Left ventricle myocardium superior (tissue), 1 donor: ENCODE data around the gene XRRA1. TPM values are rescaled to one million over a fixed set of nuclear protein-coding genes. Genes with fewer than 3 reads are reported as not detected.

Experiments
- ATAC-seq: fragments of 200-7000 bp; cut with Tn5 transposase; one replicate; pipeline ENCODE4 v1.9.1; 2020; ENCODE audit warnings: mild to moderate bottlenecking, moderate library complexity
- DNase-seq: peaks from one replicate; pipeline ENCODE4 v3.0.0-alpha.2; 2020
- intact Hi-C: fragments of 100-400 bp; cut with micrococcal nuclease; formaldehyde crosslinking; loops from one replicate; pipeline ENCODE4 v1.11.0; 2022
- total RNA-seq: library from RNA; stranded (reverse); fragmentation: NEBNext Ultra II Directional; extraction: Animal tissue kit (Norgen Biotek cat#: 25700); gene quantifications from one replicate; pipeline ENCODE4 v1.2.1, GENCODE V29; 2021
- donor health status: DM: no; HTN: yes; CAD: no; lungs with severe emphysema.

The XRRA1 gene
- total RNA-seq, 1 donor from 2014 or later = 7.3 TPM

- intact Hi-C loops = no loop called here
- ATAC-seq (no peak), DNase-seq (no peak)
Measured at GRCh38 chr11:74791333-74792100, 157.4 kb downstream of the XRRA1 start.

Other genes starting within 250 kb of the XRRA1 start
- gene CHRDL2, start 217.7 kb downstream of the XRRA1 start, total RNA-seq = 3.9 TPM
- 11.7 TPM for gene RNF169, start 200.2 kb downstream of the XRRA1 start, total RNA-seq
- 105 TPM for gene SPCS2, start 175 bp upstream of the XRRA1 start, total RNA-seq
- 4.9 TPM for gene NEU3, start 39.8 kb upstream of the XRRA1 start, total RNA-seq
- not detected for gene OR2AT4, start 147.8 kb upstream of the XRRA1 start, total RNA-seq
- gene SLCO2B1, start 202.0 kb upstream of the XRRA1 start, total RNA-seq = 30.1 TPM